SK-N-DZ (cell line): Measurements from ENCODE around the gene ZNF853.
A peak's percentile ranks its signal among the peaks of the same experiment; 100 is the strongest.

Source experiments
- DNase-seq: peaks from one replicate; pipeline ENCODE4 v3.0.0-alpha.2; 2015; ENCODE audit warnings: low spot score

The ZNF853 gene

GRCh38 chr7:6636741-6637543, 21.5 kb downstream of the ZNF853 start, which contains the start of gene ZNF316:
TSS of gene ZNF316 (plus strand) at chr7:6637318. CDS start at chr7:6642410, 5,092 bp downstream.
- DNase-seq = no peak

- peak; percentile 60 for DNase-seq
Observed at GRCh38 chr7:6637544-6638229, 22.3 kb downstream of the ZNF853 start.

GRCh38 chr7:6639032-6639431, 23.6 kb downstream of the ZNF853 start:
- no peak for DNase-seq

GRCh38 chr7:6639627-6640026, 24.2 kb downstream of the ZNF853 start:
- DNase-seq = no peak

GRCh38 chr7:6640246-6640721, 24.9 kb downstream of the ZNF853 start:
- no peak for DNase-seq

GRCh38 chr7:6641305-6642035, 26.1 kb downstream of the ZNF853 start:
- no peak for DNase-seq

- no peak for DNase-seq
Observed at GRCh38 chr7:6642239-6642839, 26.9 kb downstream of the ZNF853 start.

GRCh38 chr7:6642861-6643640, 27.6 kb downstream of the ZNF853 start:
- no peak for DNase-seq

GRCh38 chr7:6643915-6644625, 28.7 kb downstream of the ZNF853 start:
- no peak for DNase-seq

GRCh38 chr7:6644728-6645127, 29.3 kb downstream of the ZNF853 start:
- no peak for DNase-seq

- DNase-seq = no peak
Observed at GRCh38 chr7:6646465-6646864, 31.1 kb downstream of the ZNF853 start.

- no peak for DNase-seq
Observed at GRCh38 chr7:6647080-6647479, 31.7 kb downstream of the ZNF853 start.

GRCh38 chr7:6647541-6647940, 32.1 kb downstream of the ZNF853 start:
- DNase-seq = no peak

GRCh38 chr7:6648066-6648814, 32.8 kb downstream of the ZNF853 start:
- no peak for DNase-seq

- DNase-seq = no peak
Observed at GRCh38 chr7:6648815-6649104, 33.4 kb downstream of the ZNF853 start.

- no peak for DNase-seq
Observed at GRCh38 chr7:6649241-6649961, 34.0 kb downstream of the ZNF853 start.

- no peak for DNase-seq
Observed at GRCh38 chr7:6650086-6650485, 34.7 kb downstream of the ZNF853 start.

GRCh38 chr7:6650521-6651011, 35.2 kb downstream of the ZNF853 start:
- no peak for DNase-seq
